H9 (cell line): ENCODE results near the gene ADCY4. TPM values are rescaled to one million over a fixed set of nuclear protein-coding genes. Genes with fewer than 3 reads are reported as not detected.

ENCODE experiments used
- DNase-seq: peaks from one replicate; pipeline ENCODE4 v3.0.0-alpha.2; 2017
- H2AFZ ChIP-seq: one replicate; pipeline ENCODE4 v1.6.1; 2013; ENCODE audit warnings: mild to moderate bottlenecking, low read length, control low read depth, moderate library complexity
- H2AK5ac ChIP-seq: 2 replicates; pipeline ENCODE4 v1.6.1; 2013; ENCODE audit warnings: low read length, control low read depth, mixed read lengths; ENCODE audit not compliant: insufficient read length
- H2BK120ac ChIP-seq: one replicate; pipeline ENCODE4 v1.6.1; 2013; ENCODE audit warnings: low read depth, mild to moderate bottlenecking, low read length, control low read depth, inconsistent platforms; ENCODE audit not compliant: poor library complexity, severe bottlenecking
- H2BK12ac ChIP-seq: 2 replicates; pipeline ENCODE4 v1.6.1; 2013; ENCODE audit warnings: low read length, control low read depth, mixed read lengths, low read depth; ENCODE audit not compliant: insufficient read length
- H2BK15ac ChIP-seq: 2 replicates; pipeline ENCODE4 v1.6.1; 2013; ENCODE audit warnings: low read depth, low read length, control low read depth
- H2BK20ac ChIP-seq: one replicate; pipeline ENCODE4 v1.6.1; 2013; ENCODE audit warnings: low read depth, mild to moderate bottlenecking, low read length, control low read depth, inconsistent platforms; ENCODE audit not compliant: poor library complexity, severe bottlenecking
- H2BK5ac ChIP-seq: 2 replicates; pipeline ENCODE4 v1.6.1; 2013; ENCODE audit warnings: low read length, control low read depth, mixed read lengths; ENCODE audit not compliant: insufficient read length
- H3K14ac ChIP-seq: 2 replicates; pipeline ENCODE4 v1.6.1; 2013; ENCODE audit warnings: low read length, control low read depth; ENCODE audit not compliant: insufficient read depth
- H3K18ac ChIP-seq: 2 replicates; pipeline ENCODE4 v1.6.1; 2013; ENCODE audit warnings: low read depth, mild to moderate bottlenecking, mixed read lengths, low read length, control low read depth; ENCODE audit not compliant: insufficient read length
- H3K23ac ChIP-seq: 2 replicates; pipeline ENCODE4 v1.6.1; 2013; ENCODE audit warnings: low read length, control low read depth, mixed read lengths, low read depth; ENCODE audit not compliant: insufficient read length
- H3K23me2 ChIP-seq: 2 replicates; pipeline ENCODE4 v1.6.1; 2013; ENCODE audit warnings: low read depth, mild to moderate bottlenecking, mixed read lengths, low read length, control low read depth; ENCODE audit not compliant: insufficient read length, poor library complexity, severe bottlenecking
- H3K27ac ChIP-seq: 2 replicates; pipeline ENCODE4 v1.5.1; 2013; ENCODE audit warnings: low read length, control low read depth, mixed read lengths, low read depth; ENCODE audit not compliant: insufficient read length
- H3K27me3 ChIP-seq: 2 replicates; pipeline ENCODE4 v1.6.1; 2013; ENCODE audit warnings: low read length, control low read depth, inconsistent platforms; ENCODE audit not compliant: insufficient read depth
- H3K4ac ChIP-seq: 2 replicates; pipeline ENCODE4 v1.6.1; 2013; ENCODE audit warnings: low read depth, mild to moderate bottlenecking, control low read depth, inconsistent platforms, low read length, moderate library complexity
- H3K4me1 ChIP-seq: 2 replicates; pipeline ENCODE4 v1.6.1; 2013; ENCODE audit warnings: low read length, control low read depth, inconsistent platforms; ENCODE audit not compliant: insufficient read depth
- H3K4me2 ChIP-seq: 2 replicates; pipeline ENCODE4 v1.6.1; 2013; ENCODE audit warnings: low read length, control low read depth, mixed read lengths; ENCODE audit not compliant: insufficient read length, insufficient read depth
- H3K56ac ChIP-seq: 2 replicates; pipeline ENCODE4 v1.6.1; 2013; ENCODE audit warnings: low read depth, mild to moderate bottlenecking, mixed read lengths, low read length, control low read depth; ENCODE audit not compliant: insufficient read length
- H3K79me1 ChIP-seq: 2 replicates; pipeline ENCODE4 v1.6.1; 2013; ENCODE audit warnings: low read depth, mild to moderate bottlenecking, moderate library complexity, low read length, control low read depth, inconsistent platforms; ENCODE audit not compliant: insufficient read depth, poor library complexity, severe bottlenecking
- H3K79me2 ChIP-seq: 2 replicates; pipeline ENCODE4 v1.6.1; 2013; ENCODE audit warnings: low read length, control low read depth, inconsistent platforms; ENCODE audit not compliant: insufficient read depth
- H3K9ac ChIP-seq: 2 replicates; pipeline ENCODE4 v1.6.1; 2013; ENCODE audit warnings: low read length, control low read depth, mixed read lengths; ENCODE audit not compliant: insufficient read length; ENCODE audit errors: extremely low read depth
- H3K9me3 ChIP-seq: one replicate; pipeline ENCODE4 v1.6.1; 2013; ENCODE audit warnings: low read depth, low read length, inconsistent platforms; ENCODE audit not compliant: control insufficient read depth
- H3T11ph ChIP-seq: one replicate; pipeline ENCODE4 v1.6.1; 2013; ENCODE audit warnings: mild to moderate bottlenecking, low read length, control low read depth, inconsistent platforms
- H4K20me1 ChIP-seq: one replicate; pipeline ENCODE4 v1.6.1; 2013; ENCODE audit not compliant: control insufficient read depth, insufficient read length, insufficient read depth
- H4K5ac ChIP-seq: 2 replicates; pipeline ENCODE4 v1.6.1; 2013; ENCODE audit warnings: low read depth, mild to moderate bottlenecking, mixed read lengths, low read length, control low read depth; ENCODE audit not compliant: insufficient read length
- H4K8ac ChIP-seq: replicated peaks from 2 replicates; pipeline ENCODE4 v1.6.1; 2013; ENCODE audit warnings: low read length, control low read depth, mixed read lengths, low read depth; ENCODE audit not compliant: insufficient read length
- H4K91ac ChIP-seq: 2 replicates; pipeline ENCODE4 v1.6.1; 2013; ENCODE audit warnings: low read depth, mild to moderate bottlenecking, moderate library complexity, mixed read lengths, low read length, control low read depth; ENCODE audit not compliant: insufficient read length
- H3K27ac Mint-ChIP-seq, 3 experiments: 2 replicates in 2 of 3; 3 replicates in 1 of 3; pipeline ENCODE4 v1.8.0; 2020 to 2021; ENCODE audit warnings: mixed read lengths in 3 of 3, mild to moderate bottlenecking in 1 of 3, moderate library complexity in 1 of 3
- H3K27me3 Mint-ChIP-seq: 2 replicates; pipeline ENCODE4 v1.8.0; 2021; ENCODE audit warnings: low read depth, mild to moderate bottlenecking, moderate library complexity, mixed read lengths
- H3K36me3 Mint-ChIP-seq, 3 experiments: 2 replicates in 2 of 3; 3 replicates in 1 of 3; pipeline ENCODE4 v1.8.0; 2020 to 2021; ENCODE audit warnings: low read depth in 3 of 3, mixed read lengths in 3 of 3; ENCODE audit not compliant: insufficient read depth in 1 of 3
- H3K4me1 Mint-ChIP-seq, 2 experiments: 2 replicates each; pipeline ENCODE4 v1.8.0; 2020; ENCODE audit warnings: mixed read lengths in 2 of 2
- H3K4me3 Mint-ChIP-seq, 2 experiments: 2 replicates in 1 of 2; 3 replicates in 1 of 2; pipeline ENCODE4 v1.8.0; 2020 to 2021; ENCODE audit warnings: mild to moderate bottlenecking in 2 of 2, mixed read lengths in 2 of 2, moderate library complexity in 1 of 2
- H3K9me3 Mint-ChIP-seq, 2 experiments: 2 replicates in 1 of 2; 3 replicates in 1 of 2; pipeline ENCODE4 v1.8.0; 2020; ENCODE audit warnings: mild to moderate bottlenecking in 2 of 2, mixed read lengths in 2 of 2, moderate library complexity in 1 of 2
- WGBS: extraction: QIAGEN DNeasy Blood & Tissue Kit; methylation state at CpG from one replicate; pipeline ENCODE4 v1.1.7; 2013; ENCODE audit warnings: missing lambda C conversion rate, low lambda C conversion rate, mixed read lengths; ENCODE audit not compliant: insufficient read length; ENCODE audit errors: extremely low coverage; 5-methylcytosine and 5-hydroxymethylcytosine counted together
- total RNA-seq: library from RNA; stranded (reverse); gene quantifications from 2 replicates; pipeline ENCODE4 v1.2.1, GENCODE V29; 2021
- TF ChIP-seq, protein P1 (sequence below): fragments of 200-600 bp; sonication (generic); conservative IDR thresholded peaks from 3 replicates; pipeline ENCODE4 v1.8.0; 2021; ENCODE audit warnings: antibody characterized with exemption, mild to moderate bottlenecking

ADCY4 gene
- total RNA-seq, 1 experiment from 2014 or later, result 0.09 TPM

DNA sequence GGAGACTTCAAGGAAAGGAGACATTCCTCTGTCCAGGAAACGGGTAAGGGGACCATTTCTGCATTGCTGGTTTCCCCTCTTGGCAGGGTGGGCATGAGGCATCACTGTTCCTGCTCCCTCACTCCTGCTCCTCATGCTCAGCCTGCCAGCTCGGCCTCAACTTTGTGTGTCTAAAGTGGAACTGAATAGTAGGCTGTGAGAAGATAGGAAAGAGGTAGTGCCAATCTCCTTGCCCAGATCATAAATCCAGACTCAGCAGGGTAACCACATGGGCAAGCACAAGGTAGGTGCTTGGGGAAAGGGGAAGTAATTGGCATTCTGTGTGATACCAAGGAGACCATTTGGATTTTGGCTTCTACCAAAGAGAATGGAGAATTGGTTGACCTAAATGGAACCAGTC is 21.0 kb downstream of the ADCY4 start:
- no peaks in the 10 kb centered on the region for H3K4me1 ChIP-seq
- no peak overlapping the region for H2BK12ac ChIP-seq
- no peak overlapping the region for H2BK120ac ChIP-seq
- peaks cover 30% of the 10 kb centered on the region for H3K27me3 Mint-ChIP-seq
- H3K9me3 Mint-ChIP-seq, result no peaks in the 10 kb centered on the region
- H2BK20ac ChIP-seq, result no peak overlapping the region
- H2BK5ac ChIP-seq, result no peak overlapping the region
- no peak overlapping the region for H3K27ac ChIP-seq
- no peak overlapping the region for H3K9ac ChIP-seq
- H3K9me3 ChIP-seq, result no peaks in the 10 kb centered on the region
- no peak overlapping the region for H3K4ac ChIP-seq
- H4K5ac ChIP-seq, result no peak overlapping the region
- no peak overlapping the region for H3K4me3 Mint-ChIP-seq
- TF ChIP-seq, protein P1, sequence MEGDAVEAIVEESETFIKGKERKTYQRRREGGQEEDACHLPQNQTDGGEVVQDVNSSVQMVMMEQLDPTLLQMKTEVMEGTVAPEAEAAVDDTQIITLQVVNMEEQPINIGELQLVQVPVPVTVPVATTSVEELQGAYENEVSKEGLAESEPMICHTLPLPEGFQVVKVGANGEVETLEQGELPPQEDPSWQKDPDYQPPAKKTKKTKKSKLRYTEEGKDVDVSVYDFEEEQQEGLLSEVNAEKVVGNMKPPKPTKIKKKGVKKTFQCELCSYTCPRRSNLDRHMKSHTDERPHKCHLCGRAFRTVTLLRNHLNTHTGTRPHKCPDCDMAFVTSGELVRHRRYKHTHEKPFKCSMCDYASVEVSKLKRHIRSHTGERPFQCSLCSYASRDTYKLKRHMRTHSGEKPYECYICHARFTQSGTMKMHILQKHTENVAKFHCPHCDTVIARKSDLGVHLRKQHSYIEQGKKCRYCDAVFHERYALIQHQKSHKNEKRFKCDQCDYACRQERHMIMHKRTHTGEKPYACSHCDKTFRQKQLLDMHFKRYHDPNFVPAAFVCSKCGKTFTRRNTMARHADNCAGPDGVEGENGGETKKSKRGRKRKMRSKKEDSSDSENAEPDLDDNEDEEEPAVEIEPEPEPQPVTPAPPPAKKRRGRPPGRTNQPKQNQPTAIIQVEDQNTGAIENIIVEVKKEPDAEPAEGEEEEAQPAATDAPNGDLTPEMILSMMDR, result no peak
- no peak overlapping the region for H2BK15ac ChIP-seq
- no CpG with 5 or more reads among the region's 2 CpGs for WGBS
- H3K56ac ChIP-seq, result no peak overlapping the region
- H2AFZ ChIP-seq, result no peak overlapping the region
- no peaks in the 10 kb centered on the region; the same call in 1 of the 2 replicates for H3K27me3 ChIP-seq
- H3K27ac Mint-ChIP-seq, result no peak overlapping the region
- no peaks in the 10 kb centered on the region for H4K20me1 ChIP-seq
- no peaks in the 10 kb centered on the region for H3K4me1 Mint-ChIP-seq
- no peaks in the 10 kb centered on the region for H3K79me1 ChIP-seq
- no peak overlapping the region for H3K14ac ChIP-seq
- H4K8ac ChIP-seq, result no peak overlapping the region
- H3K36me3 Mint-ChIP-seq, result peaks cover 3 to 15% (median 8%) of the 10 kb centered on the region in 3 experiments; a peak in 6 of 7 replicates
- H3K23ac ChIP-seq, result no peak overlapping the region
- H3K18ac ChIP-seq, result no peak overlapping the region
- no peak overlapping the region for H4K91ac ChIP-seq
- no peak overlapping the region for H3K4me2 ChIP-seq
- H2AK5ac ChIP-seq, result no peak overlapping the region
- H3K79me2 ChIP-seq, result no peaks in the 10 kb centered on the region
- no peak for DNase-seq
- no peaks in the 10 kb centered on the region for H3K23me2 ChIP-seq
- H3T11ph ChIP-seq, result no peak overlapping the region
